ENCODE data around the gene PPP1R15A.
"Not testable (repeated sequence)": the region's sequence is repeated elsewhere in the genome, so short reads cannot be mapped to it uniquely, and the experiment has no call there.

PPP1R15A gene

DNA sequence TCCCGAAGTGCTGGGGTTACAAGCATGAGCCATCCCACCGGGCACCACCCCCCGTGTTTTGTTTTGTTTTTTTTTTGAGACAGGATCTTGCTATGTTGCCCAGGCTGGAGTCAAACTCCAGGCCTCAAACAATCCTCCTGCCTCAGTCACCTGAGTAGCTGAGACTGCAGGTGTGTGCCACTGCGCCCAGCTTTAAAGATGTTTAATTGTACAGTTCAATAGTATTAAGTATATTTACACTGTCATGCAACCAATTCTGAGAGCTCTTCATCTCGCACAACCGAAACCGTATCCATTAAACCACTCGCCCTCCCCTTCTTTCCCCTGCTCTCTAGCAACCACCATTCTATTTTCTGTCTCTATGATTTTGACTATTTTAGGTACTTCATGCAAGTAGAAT, 43.5 kb downstream of the PPP1R15A start:
- no peak for DNase-seq

- DNase-seq = no peak
Observed at GRCh38 chr19:48918071-48918470, 45.9 kb downstream of the PPP1R15A start.

- no peak for DNase-seq
Observed at GRCh38 chr19:48918801-48919247, 46.6 kb downstream of the PPP1R15A start.

- DNase-seq = not testable (repeated sequence)
Observed at GRCh38 chr19:48919271-48919670, 47.0 kb downstream of the PPP1R15A start.

DNA sequence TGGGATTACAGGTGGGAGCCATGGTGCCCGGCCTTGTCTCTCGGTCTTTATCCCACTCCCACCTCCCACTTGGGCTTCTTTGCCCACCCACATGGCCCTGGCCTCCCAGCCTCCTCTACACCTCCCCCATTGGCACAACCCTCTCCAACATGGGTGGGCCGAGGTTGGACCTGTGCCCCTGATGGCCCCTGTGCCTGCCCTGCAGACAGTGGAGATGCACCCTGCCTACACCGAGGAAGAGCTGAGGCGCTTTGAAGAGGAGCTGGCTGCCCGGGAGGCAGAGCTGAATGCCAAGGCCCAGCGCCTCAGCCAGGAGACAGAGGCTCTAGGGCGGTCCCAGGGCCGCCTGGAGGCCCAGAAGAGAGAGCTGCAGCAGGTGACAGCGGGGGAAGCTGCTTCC, 48.7 kb downstream of the PPP1R15A start:
- no peak for DNase-seq

GRCh38 chr19:48921721-48922500, 49.7 kb downstream of the PPP1R15A start:
- DNase-seq = no peak

GRCh38 chr19:48922548-48923490, 50.6 kb downstream of the PPP1R15A start:
- DNase-seq = no peak

DNA sequence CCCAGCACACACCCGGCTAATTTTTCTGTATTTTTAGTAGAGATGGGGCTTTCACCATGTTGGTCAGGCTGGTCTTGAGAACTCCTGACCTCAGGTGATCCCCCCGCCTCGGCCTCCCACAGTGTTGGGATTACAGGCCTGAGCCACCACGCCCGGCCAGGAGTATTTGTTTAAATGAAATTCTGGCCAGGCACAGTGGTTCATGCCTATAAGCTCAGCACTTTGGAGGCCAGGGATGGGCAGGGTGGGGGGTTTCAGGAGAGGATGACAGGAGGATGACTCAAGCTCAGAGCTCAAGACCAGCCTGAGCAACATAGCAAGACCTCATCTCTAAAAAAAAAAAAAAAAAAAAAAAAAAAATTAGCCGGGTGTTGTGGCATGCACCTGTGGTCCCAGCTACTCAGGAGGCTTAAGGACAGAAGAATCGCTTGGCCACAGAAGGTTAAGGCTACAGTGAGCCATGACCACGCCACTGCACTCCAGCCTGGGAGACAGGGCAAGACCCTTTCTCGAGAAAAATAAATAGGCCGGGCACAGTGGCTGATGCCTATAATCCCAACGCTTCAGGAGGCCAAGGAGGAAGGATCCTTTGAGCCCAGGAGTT, 53.1 kb downstream of the PPP1R15A start:
- DNase-seq = no peak
